Hepatocyte (in vitro differentiated cells): ENCODE data around the gene STRA8. TPM values are rescaled to one million over a fixed set of nuclear protein-coding genes. Genes with fewer than 3 reads are reported as not detected.
A peak's percentile ranks its signal among the peaks of the same experiment; 100 is the strongest.

Experiments used
- DNase-seq: peaks from one replicate; pipeline ENCODE4 v3.0.0-alpha.2; 2016; ENCODE audit warnings: low spot score
- H2AFZ ChIP-seq: fragments of 200-600 bp; sonication (generic); 2 replicates; pipeline ENCODE4 v1.6.0; 2016; ENCODE audit warnings: antibody characterized with exemption, mild to moderate bottlenecking
- H3K27ac ChIP-seq: fragments of 200-600 bp; sonication (generic); 2 replicates; pipeline ENCODE4 v1.5.1; 2016; ENCODE audit warnings: mild to moderate bottlenecking
- H3K27me3 ChIP-seq: fragments of 200-600 bp; sonication (generic); 2 replicates; pipeline ENCODE4 v1.6.1; 2016
- H3K36me3 ChIP-seq: fragments of 200-600 bp; sonication (generic); replicated peaks from 2 replicates; pipeline ENCODE4 v1.5.1; 2016; ENCODE audit warnings: low read depth; ENCODE audit not compliant: insufficient read depth
- H3K4me1 ChIP-seq: fragments of 200-600 bp; sonication (generic); 2 replicates; pipeline ENCODE4 v1.5.1; 2016; ENCODE audit warnings: mild to moderate bottlenecking, moderate library complexity; ENCODE audit not compliant: insufficient read depth
- H3K4me2 ChIP-seq: fragments of 200-600 bp; sonication (generic); 2 replicates; pipeline ENCODE4 v1.6.0; 2016
- H3K4me3 ChIP-seq: fragments of 200-600 bp; sonication (generic); 2 replicates; pipeline ENCODE4 v1.5.1; 2016; ENCODE audit warnings: mild to moderate bottlenecking
- H3K79me2 ChIP-seq: fragments of 200-600 bp; sonication (generic); 2 replicates; pipeline ENCODE4 v1.6.0; 2017; ENCODE audit warnings: mild to moderate bottlenecking
- H3K9me2 ChIP-seq: fragments of 200-600 bp; sonication (generic); replicated peaks from 2 replicates; pipeline ENCODE4 v1.6.0; 2017; ENCODE audit warnings: mild to moderate bottlenecking; ENCODE audit not compliant: insufficient read depth
- H3K9me3 ChIP-seq: fragments of 200-600 bp; sonication (generic); 2 replicates; pipeline ENCODE4 v1.5.1; 2016; ENCODE audit warnings: low read depth, mild to moderate bottlenecking
- H4K20me1 ChIP-seq: fragments of 200-600 bp; sonication (generic); 2 replicates; pipeline ENCODE4 v1.6.0; 2016; ENCODE audit warnings: mild to moderate bottlenecking; ENCODE audit not compliant: insufficient read depth, poor library complexity, severe bottlenecking
- EZH2 ChIP-seq: fragments of 200-600 bp; sonication (generic); IDR thresholded peaks from 2 replicates; pipeline ENCODE4 v1.6.1; 2016; ENCODE audit warnings: antibody characterized with exemption, mild to moderate bottlenecking, borderline replicate concordance
- EZH2phosphoT487 ChIP-seq: fragments of 200-600 bp; sonication (generic); IDR thresholded peaks from one replicate; pipeline ENCODE4 v1.6.1; 2018; ENCODE audit warnings: antibody characterized with exemption, mild to moderate bottlenecking, low read depth, moderate library complexity; ENCODE audit not compliant: unreplicated experiment, severe bottlenecking
- WGBS: methylation state at CpG from one replicate; pipeline ENCODE4 v1.1.6; 2016; ENCODE audit warnings: low lambda C conversion rate; ENCODE audit errors: missing lambda C conversion rate; 5-methylcytosine and 5-hydroxymethylcytosine counted together
- polyA plus RNA-seq: library from polyadenylated mRNA; unstranded; fragments of >200 nt; fragmentation: Nextera tagmentation; extraction: Ambion mirVana; gene quantifications from 2 replicates; pipeline ENCODE4 v1.2.1, GENCODE V29; 2016
- total RNA-seq: library from RNA; depleted of rRNA; stranded (reverse); fragments of >200 nt; gene quantifications from 2 replicates; pipeline ENCODE4 v1.2.3, GENCODE V29; 2014
- TF ChIP-seq, protein P1 (sequence below): fragments of 200-600 bp; sonication (generic); IDR thresholded peaks from 2 replicates; pipeline ENCODE4 v1.5.1; 2016; ENCODE audit warnings: antibody characterized with exemption, mild to moderate bottlenecking; ENCODE audit not compliant: poor library complexity

The STRA8 gene
- total and polyA plus RNA-seq, 2 experiments from 2014 or later, result not detected

DNA sequence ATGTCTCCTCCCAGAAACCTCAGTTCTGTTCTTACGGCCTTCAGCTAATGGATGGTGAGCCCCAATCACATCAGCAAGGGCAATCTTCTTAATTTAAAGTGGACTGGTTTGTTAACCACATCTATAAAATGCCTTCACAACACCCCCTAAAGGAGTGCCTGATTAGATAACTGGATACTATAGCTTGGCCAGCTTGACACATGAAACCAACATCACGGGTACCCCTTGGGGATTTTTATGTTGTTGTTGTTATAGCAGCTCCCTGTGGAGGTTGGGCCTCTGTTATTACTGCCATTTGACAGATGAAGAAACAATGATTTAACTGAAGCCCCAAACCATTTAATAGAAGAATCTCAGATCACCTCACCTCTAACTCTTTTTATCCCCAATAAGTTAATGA, 26.8 kb downstream of the STRA8 start:
- Histone ChIP-seq H3K79me2 (no peaks in the 10 kb centered on the region), H2AFZ (no peak overlapping the region), H3K27ac (no peak overlapping the region), H3K4me3 (no peak overlapping the region), H3K27me3 (no peaks in the 10 kb centered on the region), H3K4me1 (peaks cover 11% of the 10 kb centered on the region), H3K4me2 (no peak overlapping the region), H3K9me2 (no peaks in the 10 kb centered on the region), H3K9me3 (no peaks in the 10 kb centered on the region), H4K20me1 (no peaks in the 10 kb centered on the region), H3K36me3 (no peaks in the 10 kb centered on the region)
- DNase-seq, result no peak
- TF ChIP-seq, protein P1, sequence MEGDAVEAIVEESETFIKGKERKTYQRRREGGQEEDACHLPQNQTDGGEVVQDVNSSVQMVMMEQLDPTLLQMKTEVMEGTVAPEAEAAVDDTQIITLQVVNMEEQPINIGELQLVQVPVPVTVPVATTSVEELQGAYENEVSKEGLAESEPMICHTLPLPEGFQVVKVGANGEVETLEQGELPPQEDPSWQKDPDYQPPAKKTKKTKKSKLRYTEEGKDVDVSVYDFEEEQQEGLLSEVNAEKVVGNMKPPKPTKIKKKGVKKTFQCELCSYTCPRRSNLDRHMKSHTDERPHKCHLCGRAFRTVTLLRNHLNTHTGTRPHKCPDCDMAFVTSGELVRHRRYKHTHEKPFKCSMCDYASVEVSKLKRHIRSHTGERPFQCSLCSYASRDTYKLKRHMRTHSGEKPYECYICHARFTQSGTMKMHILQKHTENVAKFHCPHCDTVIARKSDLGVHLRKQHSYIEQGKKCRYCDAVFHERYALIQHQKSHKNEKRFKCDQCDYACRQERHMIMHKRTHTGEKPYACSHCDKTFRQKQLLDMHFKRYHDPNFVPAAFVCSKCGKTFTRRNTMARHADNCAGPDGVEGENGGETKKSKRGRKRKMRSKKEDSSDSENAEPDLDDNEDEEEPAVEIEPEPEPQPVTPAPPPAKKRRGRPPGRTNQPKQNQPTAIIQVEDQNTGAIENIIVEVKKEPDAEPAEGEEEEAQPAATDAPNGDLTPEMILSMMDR, result no peak
- TF ChIP-seq EZH2phosphoT487 (no peak), EZH2 (no peak)
- 74% methylated on average over 2 of the region's 2 CpGs for WGBS

DNA sequence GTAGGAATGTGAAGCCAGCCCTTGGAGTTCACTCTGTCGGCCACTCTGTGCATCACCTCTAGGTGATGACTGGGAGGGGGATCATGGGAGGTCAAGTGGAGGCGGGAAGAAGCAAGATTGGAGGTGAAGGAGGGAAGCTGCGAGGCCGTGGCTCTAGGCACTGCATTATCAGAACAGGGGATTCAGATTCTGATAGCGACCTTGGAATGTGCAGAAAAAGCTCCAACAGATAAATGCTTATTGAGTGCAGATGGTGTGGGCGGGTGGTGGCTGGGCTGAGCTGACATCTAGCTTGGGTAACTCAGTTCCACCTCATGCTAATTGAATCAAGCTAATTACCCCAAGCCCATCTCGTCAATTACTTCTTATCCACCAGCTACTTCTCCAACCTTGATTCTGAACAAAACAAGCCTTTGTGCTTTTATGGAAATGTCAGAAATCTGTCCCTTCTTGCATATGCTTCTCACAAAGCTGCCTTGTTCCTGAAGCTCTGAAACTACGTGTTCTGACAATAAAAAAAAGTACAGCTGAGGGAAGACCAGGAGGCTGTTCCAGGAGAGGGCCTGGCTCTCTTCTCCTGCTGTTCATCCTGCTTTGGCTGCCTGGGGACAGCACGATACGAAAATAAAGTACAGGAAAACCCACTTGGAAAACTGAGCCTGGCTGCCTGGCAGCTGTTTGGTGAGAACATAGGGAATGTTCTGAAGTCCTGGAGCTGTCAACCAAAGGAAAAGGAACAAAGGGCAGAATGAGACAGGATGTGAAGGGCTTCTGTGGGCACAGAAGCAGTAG, 27.5 kb downstream of the STRA8 start:
- Histone ChIP-seq H2AFZ (no peak overlapping the region), H3K27ac (peak overlapping the region; percentile 47), H3K4me1 (peaks cover 11% of the 10 kb centered on the region), H4K20me1 (no peaks in the 10 kb centered on the region), H3K9me3 (no peaks in the 10 kb centered on the region), H3K9me2 (no peaks in the 10 kb centered on the region), H3K4me3 (no peak overlapping the region), H3K27me3 (no peaks in the 10 kb centered on the region), H3K36me3 (no peaks in the 10 kb centered on the region), H3K4me2 (peak overlapping the region; percentile 5), H3K79me2 (no peaks in the 10 kb centered on the region)
- TF ChIP-seq, protein P1, result no peak
- TF ChIP-seq EZH2, result no peak
- TF ChIP-seq EZH2phosphoT487, result no peak
- 38% methylated on average over 10 of the region's 10 CpGs for WGBS
- no peak for DNase-seq

DNA sequence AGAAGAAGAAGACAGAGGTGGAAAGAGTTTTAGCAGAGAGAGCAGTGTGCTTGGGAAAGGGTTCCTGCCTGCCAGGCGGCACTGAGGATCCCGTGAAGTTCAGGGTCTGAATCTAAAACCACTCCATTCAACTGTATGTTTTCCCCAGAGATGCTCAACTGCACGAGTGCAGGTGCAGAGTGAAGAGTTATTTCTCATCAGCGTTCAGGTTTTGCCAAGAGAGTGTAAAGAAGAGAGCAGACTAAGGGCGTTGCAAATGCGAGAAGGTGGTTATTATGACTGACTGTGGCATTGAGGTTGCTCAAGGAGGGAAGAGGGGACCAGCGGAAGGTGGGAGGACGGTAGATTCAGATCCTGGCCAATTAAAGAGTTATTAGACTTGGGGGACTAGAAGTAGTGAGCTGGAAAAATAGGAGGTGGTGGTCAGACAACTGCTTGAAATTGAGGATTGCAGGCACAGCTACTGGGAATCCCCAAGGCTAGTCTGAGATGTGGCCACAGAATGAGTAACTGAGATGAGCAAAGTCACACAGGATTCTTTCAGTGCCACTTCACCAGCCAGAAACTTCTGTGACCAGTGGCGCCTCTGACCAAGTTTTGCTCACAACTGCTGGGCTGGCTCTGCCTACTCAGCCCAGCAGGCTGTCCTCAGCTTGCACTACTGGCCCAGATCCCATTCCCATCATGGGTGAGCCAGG, 29.1 kb downstream of the STRA8 start:
- Histone ChIP-seq H3K4me3 (no peak overlapping the region), H3K4me2 (no peak overlapping the region), H3K4me1 (peaks cover 11% of the 10 kb centered on the region), H3K79me2 (no peaks in the 10 kb centered on the region), H3K36me3 (no peaks in the 10 kb centered on the region), H3K9me3 (no peaks in the 10 kb centered on the region), H3K27ac (no peak overlapping the region), H2AFZ (no peak overlapping the region), H3K9me2 (no peaks in the 10 kb centered on the region), H3K27me3 (no peaks in the 10 kb centered on the region), H4K20me1 (no peaks in the 10 kb centered on the region)
- DNase-seq, result no peak
- WGBS, result 95% methylated on average over 9 of the region's 9 CpGs
- TF ChIP-seq EZH2 (no peak), EZH2phosphoT487 (no peak)
- TF ChIP-seq, protein P1, result no peak
